ENCODE data around the gene DROSHA. TPM values are rescaled to one million over a fixed set of nuclear protein-coding genes. Genes with fewer than 3 reads are reported as not detected.

Gene DROSHA
- total RNA-seq, 1 donor from 2014 or later = 59.3 TPM

GRCh38 chr5:31471040-31471439 lies 60.9 kb downstream of the DROSHA start:
- TF ChIP-seq, protein P1, sequence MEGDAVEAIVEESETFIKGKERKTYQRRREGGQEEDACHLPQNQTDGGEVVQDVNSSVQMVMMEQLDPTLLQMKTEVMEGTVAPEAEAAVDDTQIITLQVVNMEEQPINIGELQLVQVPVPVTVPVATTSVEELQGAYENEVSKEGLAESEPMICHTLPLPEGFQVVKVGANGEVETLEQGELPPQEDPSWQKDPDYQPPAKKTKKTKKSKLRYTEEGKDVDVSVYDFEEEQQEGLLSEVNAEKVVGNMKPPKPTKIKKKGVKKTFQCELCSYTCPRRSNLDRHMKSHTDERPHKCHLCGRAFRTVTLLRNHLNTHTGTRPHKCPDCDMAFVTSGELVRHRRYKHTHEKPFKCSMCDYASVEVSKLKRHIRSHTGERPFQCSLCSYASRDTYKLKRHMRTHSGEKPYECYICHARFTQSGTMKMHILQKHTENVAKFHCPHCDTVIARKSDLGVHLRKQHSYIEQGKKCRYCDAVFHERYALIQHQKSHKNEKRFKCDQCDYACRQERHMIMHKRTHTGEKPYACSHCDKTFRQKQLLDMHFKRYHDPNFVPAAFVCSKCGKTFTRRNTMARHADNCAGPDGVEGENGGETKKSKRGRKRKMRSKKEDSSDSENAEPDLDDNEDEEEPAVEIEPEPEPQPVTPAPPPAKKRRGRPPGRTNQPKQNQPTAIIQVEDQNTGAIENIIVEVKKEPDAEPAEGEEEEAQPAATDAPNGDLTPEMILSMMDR (IDR thresholded peaks at IDR 0.05) = no peak
- H3K36me3 Mint-ChIP-seq (ENCODE audit: low read depth) = peaks cover 16% of the 10 kb centered on the region
- H3K9me3 Mint-ChIP-seq (ENCODE audit: low read depth) = no peaks in the 10 kb centered on the region
- H3K4me3 Mint-ChIP-seq (ENCODE audit: unreplicated experiment) = no peak overlapping the region
- peak overlapping the region; percentile 94 for H3K27ac Mint-ChIP-seq (ENCODE audit: unreplicated experiment)
- H3K27me3 Mint-ChIP-seq (ENCODE audit: low read depth) = no peaks in the 10 kb centered on the region
- H3K4me1 Mint-ChIP-seq (ENCODE audit: low read depth) = peaks cover 32% of the 10 kb centered on the region
- no peak for DNase-seq (ENCODE audit: low spot score)

- peaks cover 19% of the 10 kb centered on the region for H3K36me3 Mint-ChIP-seq (ENCODE audit: low read depth)
- peaks cover 32% of the 10 kb centered on the region for H3K4me1 Mint-ChIP-seq (ENCODE audit: low read depth)
- TF ChIP-seq, protein P1 (IDR thresholded peaks at IDR 0.05) = no peak
- peak overlapping the region; percentile 42 for H3K4me3 Mint-ChIP-seq (ENCODE audit: unreplicated experiment)
- H3K27me3 Mint-ChIP-seq (ENCODE audit: low read depth) = no peaks in the 10 kb centered on the region
- H3K27ac Mint-ChIP-seq (ENCODE audit: unreplicated experiment) = peak overlapping the region; percentile 94
- no peak for DNase-seq (ENCODE audit: low spot score)
- no peaks in the 10 kb centered on the region for H3K9me3 Mint-ChIP-seq (ENCODE audit: low read depth)
Measured at GRCh38 chr5:31470608-31471007, 61.3 kb downstream of the DROSHA start.

DNA sequence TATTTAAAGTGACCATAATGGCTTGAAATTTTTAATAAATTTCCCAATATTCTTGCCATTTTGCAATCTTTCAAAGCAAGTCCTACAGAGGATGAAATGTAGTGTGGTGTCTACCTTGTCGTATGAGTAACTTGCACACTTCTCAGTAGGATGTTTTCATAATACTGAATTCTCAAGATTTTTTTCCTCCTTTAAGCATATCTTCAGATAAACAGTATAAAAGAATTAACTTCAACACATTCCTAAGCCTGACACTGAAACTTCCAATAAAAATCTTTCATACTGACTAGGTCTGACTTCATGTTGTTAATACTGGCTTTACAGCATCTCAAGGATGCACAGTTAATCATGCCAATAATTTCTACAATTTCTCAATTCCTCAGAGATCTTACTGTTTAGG lies 62.0 kb downstream of the DROSHA start:
- H3K9me3 Mint-ChIP-seq (ENCODE audit: low read depth) = no peaks in the 10 kb centered on the region
- H3K36me3 Mint-ChIP-seq (ENCODE audit: low read depth) = peaks cover 18% of the 10 kb centered on the region
- H3K27me3 Mint-ChIP-seq (ENCODE audit: low read depth) = no peaks in the 10 kb centered on the region
- DNase-seq (ENCODE audit: low spot score) = no peak
- no peak overlapping the region for H3K4me3 Mint-ChIP-seq (ENCODE audit: unreplicated experiment)
- H3K27ac Mint-ChIP-seq (ENCODE audit: unreplicated experiment) = peak overlapping the region; percentile 94
- peaks cover 32% of the 10 kb centered on the region for H3K4me1 Mint-ChIP-seq (ENCODE audit: low read depth)
- TF ChIP-seq, protein P1 (IDR thresholded peaks at IDR 0.05) = no peak

- no peak overlapping the region for H3K27ac Mint-ChIP-seq (ENCODE audit: unreplicated experiment)
- H3K4me3 Mint-ChIP-seq (ENCODE audit: unreplicated experiment) = no peak overlapping the region
- H3K27me3 Mint-ChIP-seq (ENCODE audit: low read depth) = no peaks in the 10 kb centered on the region
- H3K9me3 Mint-ChIP-seq (ENCODE audit: low read depth) = no peaks in the 10 kb centered on the region
- H3K4me1 Mint-ChIP-seq (ENCODE audit: low read depth) = peaks cover 32% of the 10 kb centered on the region
- TF ChIP-seq, protein P1 (IDR thresholded peaks at IDR 0.05) = no peak
- H3K36me3 Mint-ChIP-seq (ENCODE audit: low read depth) = peaks cover 18% of the 10 kb centered on the region
- no peak for DNase-seq (ENCODE audit: low spot score)
Measured at GRCh38 chr5:31469466-31469865, 62.4 kb downstream of the DROSHA start.

DNA sequence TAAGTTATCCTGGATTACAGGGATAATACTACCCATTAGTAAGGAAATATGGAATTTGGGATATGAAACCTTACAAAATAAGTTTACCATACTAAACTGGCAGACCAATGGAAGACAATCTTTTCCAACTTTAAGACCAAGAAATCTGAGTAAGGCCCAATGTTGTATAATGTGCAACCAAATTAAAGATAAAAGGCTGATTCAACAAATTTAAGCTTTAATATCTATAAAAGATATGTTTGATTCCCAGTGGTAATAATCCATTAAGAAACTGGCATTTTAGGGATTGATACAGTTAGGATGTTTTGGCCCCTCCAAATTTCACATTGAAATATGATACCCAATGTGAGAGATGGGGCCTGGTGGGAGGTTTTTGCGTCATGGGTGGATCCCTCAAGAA lies 66.6 kb downstream of the DROSHA start:
- no peak overlapping the region for H3K4me3 Mint-ChIP-seq (ENCODE audit: unreplicated experiment)
- no peaks in the 10 kb centered on the region for H3K27me3 Mint-ChIP-seq (ENCODE audit: low read depth)
- H3K4me1 Mint-ChIP-seq (ENCODE audit: low read depth) = peaks cover 29% of the 10 kb centered on the region
- peaks cover 29% of the 10 kb centered on the region for H3K36me3 Mint-ChIP-seq (ENCODE audit: low read depth)
- TF ChIP-seq, protein P1 (IDR thresholded peaks at IDR 0.05) = no peak
- H3K9me3 Mint-ChIP-seq (ENCODE audit: low read depth) = no peaks in the 10 kb centered on the region
- no peak for DNase-seq (ENCODE audit: low spot score)
- no peak overlapping the region for H3K27ac Mint-ChIP-seq (ENCODE audit: unreplicated experiment)

Measured in chondrocyte (in vitro differentiated cells).